GM12873 (cell line): ENCODE measurements around the gene DDX54.

Experiments used
- CTCF ChIP-seq: IDR thresholded peaks from 2 replicates; pipeline ENCODE4 v1.5.1; 2012; ENCODE audit warnings: low read depth, mild to moderate bottlenecking, moderate library complexity, low read length, control low read depth; ENCODE audit not compliant: insufficient read depth; ENCODE audit errors: missing control alignments

DDX54 gene

GRCh38 chr12:113116875-113117274 lies 68.4 kb downstream of the DDX54 start:
- TF ChIP-seq CTCF: no peak

DNA sequence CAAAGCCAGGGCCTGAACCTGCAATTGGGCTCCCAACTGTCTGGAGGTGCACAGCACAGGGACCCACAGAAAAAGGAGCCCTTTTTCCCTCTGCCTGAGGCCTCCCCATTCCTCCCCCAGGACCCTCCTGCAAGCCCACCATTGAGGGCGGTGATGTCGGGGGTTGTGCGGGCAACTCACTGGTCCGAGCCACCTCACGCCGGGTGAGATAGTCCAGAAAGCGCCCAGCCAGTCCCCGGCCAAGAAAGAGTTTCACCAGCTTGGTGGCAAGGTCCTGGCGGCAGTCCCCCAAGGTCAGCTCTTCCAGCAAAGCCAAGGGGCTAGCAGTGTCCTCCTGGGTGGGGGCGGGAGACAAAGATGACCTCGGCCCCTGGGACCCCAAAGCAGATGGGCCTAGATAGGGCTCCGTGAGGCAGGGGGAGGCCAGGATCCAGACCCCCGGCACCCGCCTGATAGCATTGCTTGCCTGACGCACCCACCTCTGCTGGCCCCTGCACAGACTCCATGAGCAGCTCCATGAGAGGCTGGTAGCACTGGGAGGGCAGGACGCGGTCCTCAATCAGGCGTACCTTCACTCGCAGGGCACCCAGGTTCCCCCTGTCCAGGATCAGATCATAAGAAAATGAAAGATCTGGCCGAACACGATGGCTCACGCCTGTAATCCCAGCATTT lies 69.7 kb downstream of the DDX54 start:
- no peak for TF ChIP-seq CTCF

DNA sequence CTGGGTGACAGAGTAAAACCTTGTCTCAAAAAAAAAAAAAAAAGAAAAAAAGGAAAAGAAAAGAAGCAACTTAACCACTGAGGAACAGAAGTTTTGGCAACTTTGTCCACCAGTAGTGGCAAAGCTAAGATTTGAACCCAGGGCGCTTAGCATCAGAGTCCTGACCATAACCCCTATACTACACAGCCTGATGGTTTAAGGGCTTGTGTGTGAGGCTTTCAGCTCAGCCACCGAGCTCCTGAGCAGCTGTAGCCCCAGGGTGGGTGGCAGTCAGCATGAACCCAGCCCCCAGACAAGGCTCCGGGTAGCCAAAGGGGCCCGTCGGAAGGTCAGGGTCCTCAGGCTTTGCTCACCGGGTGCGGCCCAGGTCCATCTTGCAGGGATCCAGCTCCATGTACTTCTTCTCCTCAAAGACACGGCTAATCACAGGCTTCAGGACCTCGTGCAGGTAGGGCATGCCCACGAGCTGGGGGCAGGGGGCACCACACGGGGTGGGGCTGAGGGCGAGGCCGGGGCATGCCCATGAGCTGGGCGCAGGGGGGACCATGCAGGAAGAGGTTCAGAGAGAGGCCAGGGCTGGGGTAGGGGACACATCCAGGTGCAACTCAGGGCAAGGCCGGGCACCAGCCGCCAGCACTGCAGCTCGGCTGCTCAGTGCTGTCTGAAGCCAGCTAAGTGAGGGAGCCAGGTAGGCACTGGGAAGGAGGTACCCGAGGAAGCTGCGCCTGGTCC lies 70.7 kb downstream of the DDX54 start:
- TF ChIP-seq CTCF: no peak

- TF ChIP-seq CTCF: no peak
These were observed 71.9 kb downstream of the DDX54 start for GRCh38 chr12:113113397-113113796.

- no peak for TF ChIP-seq CTCF
These were observed 73.0 kb downstream of the DDX54 start for GRCh38 chr12:113112043-113112899.

DNA sequence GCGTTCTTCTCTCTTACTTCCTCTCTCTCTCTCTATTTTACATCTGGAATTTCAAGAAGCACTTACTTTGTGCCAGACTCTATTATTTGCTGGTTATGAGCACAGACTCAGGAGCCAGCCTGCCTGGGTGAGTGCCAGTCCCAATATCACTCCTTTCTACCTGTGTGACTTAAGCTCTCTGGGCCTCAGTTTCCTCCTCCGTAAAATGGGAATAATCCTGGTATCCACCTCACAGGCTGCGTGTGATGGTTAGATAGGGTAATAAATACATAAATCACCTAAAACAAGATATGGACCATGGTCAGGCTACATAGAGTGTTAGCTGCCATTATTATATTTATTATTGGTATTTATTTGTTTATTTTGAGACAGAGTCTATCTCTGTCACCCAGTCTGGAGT lies 74.0 kb downstream of the DDX54 start:
- TF ChIP-seq CTCF: no peak
